ENCODE data around the gene LANCL2. TPM values are rescaled to one million over a fixed set of nuclear protein-coding genes. Genes with fewer than 3 reads are reported as not detected.

The LANCL2 gene
- total and polyA plus RNA-seq, 4 experiments from 2014 or later: 4.4 to 7.0 (median 5.2) TPM

DNA sequence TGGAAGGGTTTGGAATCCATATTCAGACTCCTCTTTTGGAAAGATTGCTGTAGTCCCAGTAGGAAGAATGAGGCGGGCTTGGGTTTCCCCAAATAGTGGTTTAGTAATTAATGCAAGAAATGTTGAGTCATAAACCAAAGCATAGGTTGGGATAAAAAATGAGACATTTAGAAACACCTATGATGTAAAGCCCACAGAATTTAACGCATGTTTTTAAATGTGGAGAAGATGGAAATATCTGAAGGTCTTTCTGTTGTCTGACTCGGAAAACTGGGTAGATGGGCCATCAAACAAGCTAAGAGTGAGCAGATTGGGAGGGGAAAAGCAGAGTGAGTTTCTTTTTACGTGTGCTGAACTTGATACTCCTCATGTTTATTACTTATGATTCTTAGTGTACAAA is 62.2 kb downstream of the LANCL2 start:
- H3K27me3 Mint-ChIP-seq: no peaks in the 10 kb centered on the region
- H3K9me3 ChIP-seq (ENCODE audit: control insufficient read depth in 1 of 2, low read length in 2 of 2): no peaks in the 10 kb centered on the region
- CTCF ChIA-PET (ENCODE audit: partially characterized antibody): interaction anchor here (0.6 to 3.4 kb wide), 7 partner anchors 12 to 171 kb away, joined by 3 to 18 read pairs (median 3); no protein-coding TSS in a partner anchor
- H3K27ac Mint-ChIP-seq: no peak overlapping the region
- intact Hi-C loops (cut with micrococcal nuclease): no loop called here
- H3K4me3 Mint-ChIP-seq: no peak overlapping the region
- DNase-seq: no peak
- H3K36me3 Mint-ChIP-seq: peaks cover 17 to 23% of the 10 kb centered on the region in 2 donors
- no peaks in the 10 kb centered on the region for H3K27me3 ChIP-seq (ENCODE audit: insufficient read depth, low read length)
- POLR2A ChIA-PET (ENCODE audit: partially characterized antibody): no interaction called here
- H3K4me1 Mint-ChIP-seq: no peaks in the 10 kb centered on the region
- no peak overlapping the region for H3K27ac ChIP-seq (ENCODE audit: low read depth, low read length)
- no peaks in the 10 kb centered on the region for H3K36me3 ChIP-seq (ENCODE audit: insufficient read depth, low read length)
- no peaks in the 10 kb centered on the region for H3K4me1 ChIP-seq (ENCODE audit: insufficient read depth, low read length)
- no peaks in the 10 kb centered on the region for H3K9me3 Mint-ChIP-seq
- H3K4me3 ChIP-seq (ENCODE audit: low read length in 2 of 2): no peak overlapping the region

DNA sequence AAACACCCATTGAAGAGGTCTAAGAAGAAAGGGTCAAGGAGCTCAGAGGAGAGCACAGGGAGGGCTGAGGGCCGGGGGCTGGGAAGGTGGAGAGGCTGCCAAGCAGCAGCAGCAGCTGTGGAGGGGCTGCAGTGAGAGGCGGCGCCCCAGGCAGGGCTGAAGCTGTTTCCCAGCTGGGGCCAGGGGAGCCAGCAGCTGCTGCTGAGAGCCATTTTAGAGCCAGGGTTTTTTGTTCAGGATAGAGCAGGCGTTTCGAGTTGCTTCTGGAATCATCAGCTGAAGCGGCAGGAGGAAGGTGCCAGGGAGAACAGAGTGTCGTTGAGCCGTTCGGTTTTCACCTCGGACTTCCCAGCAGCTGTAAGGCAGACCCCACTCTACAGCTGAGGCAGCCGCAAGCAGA is 62.7 kb downstream of the LANCL2 start:
- H3K4me3 ChIP-seq (ENCODE audit: low read length in 2 of 2): no peak overlapping the region
- ChIA-PET CTCF (ENCODE audit: partially characterized antibody) (interaction anchor here (1.1 to 3.4 kb wide), 5 partner anchors 12 to 170 kb away, joined by 3 to 18 read pairs (median 3); no protein-coding TSS in a partner anchor), POLR2A (ENCODE audit: partially characterized antibody) (no interaction called here)
- no peaks in the 10 kb centered on the region for H3K9me3 Mint-ChIP-seq
- H3K36me3 ChIP-seq (ENCODE audit: insufficient read depth, low read length): no peaks in the 10 kb centered on the region
- no peak for DNase-seq
- intact Hi-C loops (cut with micrococcal nuclease): no loop called here
- H3K4me1 ChIP-seq (ENCODE audit: insufficient read depth, low read length): peaks cover under 1% of the 10 kb centered on the region
- H3K36me3 Mint-ChIP-seq: peaks cover 17 to 23% of the 10 kb centered on the region in 2 donors
- no peak overlapping the region for H3K27ac ChIP-seq (ENCODE audit: low read depth, low read length)
- H3K27me3 ChIP-seq (ENCODE audit: insufficient read depth, low read length): no peaks in the 10 kb centered on the region
- no peak overlapping the region for H3K4me3 Mint-ChIP-seq
- peaks cover 0 to under 1% (median under 1%) of the 10 kb centered on the region in 4 donors for H3K4me1 Mint-ChIP-seq
- H3K27ac Mint-ChIP-seq: no peak overlapping the region
- H3K9me3 ChIP-seq (ENCODE audit: control insufficient read depth in 1 of 2, low read length in 2 of 2): no peaks in the 10 kb centered on the region
- no peaks in the 10 kb centered on the region for H3K27me3 Mint-ChIP-seq

DNA sequence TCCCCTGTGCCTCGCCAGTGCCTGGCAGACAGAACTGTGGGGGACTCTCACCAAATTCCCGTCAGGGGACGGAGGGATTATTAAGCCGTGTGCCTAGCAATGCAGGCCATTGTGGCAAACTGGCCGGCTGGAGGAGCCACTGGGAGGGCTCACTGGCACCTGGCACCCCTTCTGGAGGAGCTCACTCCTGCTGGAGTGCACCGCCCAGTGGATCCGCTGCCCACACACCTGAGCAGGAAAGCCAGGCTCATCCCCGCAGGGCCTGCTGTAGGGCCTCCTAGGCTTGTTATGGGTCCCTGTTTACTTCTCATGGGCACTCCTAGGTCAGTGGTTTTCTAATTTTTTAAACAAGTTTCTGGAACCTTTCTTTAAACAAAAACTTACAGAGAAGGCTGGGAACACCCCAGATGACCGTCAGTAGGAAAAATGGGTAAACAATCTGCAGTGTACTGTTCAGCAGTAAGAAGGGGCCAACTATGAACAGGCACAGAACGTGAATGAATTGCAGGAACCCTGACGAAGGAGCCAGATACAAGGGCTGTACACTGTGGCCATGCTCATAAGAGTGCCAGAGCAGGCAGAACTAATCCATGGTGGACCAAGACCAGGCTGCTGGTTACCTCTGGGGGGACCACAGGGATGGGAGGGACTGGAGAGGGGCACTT is 64.8 kb downstream of the LANCL2 start:
- no peaks in the 10 kb centered on the region for H3K9me3 Mint-ChIP-seq
- peaks cover 10% of the 10 kb centered on the region for H3K4me1 ChIP-seq (ENCODE audit: insufficient read depth, low read length)
- H3K36me3 Mint-ChIP-seq: peaks cover 14 to 22% of the 10 kb centered on the region in 2 donors
- H3K27me3 Mint-ChIP-seq: no peaks in the 10 kb centered on the region
- H3K9me3 ChIP-seq (ENCODE audit: control insufficient read depth in 1 of 2, low read length in 2 of 2): no peaks in the 10 kb centered on the region
- CTCF ChIA-PET (ENCODE audit: partially characterized antibody): interaction anchor here (1.0 to 5.8 kb wide), 3 partner anchors 12 to 168 kb away, joined by 3 to 47 read pairs (median 4); no protein-coding TSS in a partner anchor
- DNase-seq: no peak
- no peak overlapping the region for H3K27ac ChIP-seq (ENCODE audit: low read depth, low read length)
- peak overlapping the region in 2 of 7 donors; percentile 30 to 49 for H3K27ac Mint-ChIP-seq
- peaks cover 4 to 12% (median 6%) of the 10 kb centered on the region in 4 donors for H3K4me1 Mint-ChIP-seq
- no peak overlapping the region for H3K4me3 Mint-ChIP-seq
- no peak overlapping the region for H3K4me3 ChIP-seq (ENCODE audit: low read length in 2 of 2)
- POLR2A ChIA-PET (ENCODE audit: partially characterized antibody): no interaction called here
- H3K36me3 ChIP-seq (ENCODE audit: insufficient read depth, low read length): no peaks in the 10 kb centered on the region
- intact Hi-C loops (cut with micrococcal nuclease): no loop called here
- no peaks in the 10 kb centered on the region for H3K27me3 ChIP-seq (ENCODE audit: insufficient read depth, low read length)

DNA sequence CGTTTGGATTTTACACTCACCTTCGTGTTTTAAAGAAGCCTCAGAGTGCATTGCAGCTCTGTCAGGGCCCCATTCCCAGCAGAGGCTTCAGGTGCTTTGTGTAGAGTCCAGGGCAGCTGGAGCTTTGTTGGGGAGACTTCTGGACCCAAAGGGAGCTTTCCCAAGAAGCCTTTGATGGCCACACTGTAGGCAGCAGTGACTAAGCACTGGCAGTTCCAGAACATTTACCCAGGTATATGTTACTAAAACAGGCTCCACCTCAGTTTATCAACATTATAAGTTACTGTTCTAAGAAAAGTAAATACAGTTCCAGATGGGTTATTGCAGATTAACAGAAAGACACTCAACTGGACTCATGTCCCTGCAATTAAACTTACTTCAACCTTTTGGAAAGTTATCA is 66.8 kb downstream of the LANCL2 start:
- Histone ChIP-seq H3K4me1 (ENCODE audit: insufficient read depth, low read length) (peaks cover 22% of the 10 kb centered on the region), H3K27me3 (ENCODE audit: insufficient read depth, low read length) (no peaks in the 10 kb centered on the region), H3K4me3 (ENCODE audit: low read length in 2 of 2) (no peak overlapping the region), H3K27ac (ENCODE audit: low read depth, low read length) (no peak overlapping the region), H3K36me3 (ENCODE audit: insufficient read depth, low read length) (no peaks in the 10 kb centered on the region), H3K9me3 (ENCODE audit: control insufficient read depth in 1 of 2, low read length in 2 of 2) (no peaks in the 10 kb centered on the region)
- Mint-ChIP-seq H3K27ac (peak overlapping the region in 1 of 7 donors; percentile 3), H3K4me3 (no peak overlapping the region), H3K27me3 (no peaks in the 10 kb centered on the region), H3K9me3 (no peaks in the 10 kb centered on the region), H3K4me1 (peaks cover 12 to 27% (median 15%) of the 10 kb centered on the region in 4 donors), H3K36me3 (peaks cover 0 to 5% of the 10 kb centered on the region in 2 donors)
- ChIA-PET CTCF (ENCODE audit: partially characterized antibody) (interaction anchor here (0.8 to 5.8 kb wide), 13 partner anchors 11 to 166 kb away, joined by 3 to 47 read pairs (median 5); no protein-coding TSS in a partner anchor), POLR2A (ENCODE audit: partially characterized antibody) (no interaction called here)
- no peak for DNase-seq
- intact Hi-C loops (cut with micrococcal nuclease): loop anchor here (2.0 kb wide), 1 partner anchor 43 kb away; no protein-coding TSS in a partner anchor

DNA sequence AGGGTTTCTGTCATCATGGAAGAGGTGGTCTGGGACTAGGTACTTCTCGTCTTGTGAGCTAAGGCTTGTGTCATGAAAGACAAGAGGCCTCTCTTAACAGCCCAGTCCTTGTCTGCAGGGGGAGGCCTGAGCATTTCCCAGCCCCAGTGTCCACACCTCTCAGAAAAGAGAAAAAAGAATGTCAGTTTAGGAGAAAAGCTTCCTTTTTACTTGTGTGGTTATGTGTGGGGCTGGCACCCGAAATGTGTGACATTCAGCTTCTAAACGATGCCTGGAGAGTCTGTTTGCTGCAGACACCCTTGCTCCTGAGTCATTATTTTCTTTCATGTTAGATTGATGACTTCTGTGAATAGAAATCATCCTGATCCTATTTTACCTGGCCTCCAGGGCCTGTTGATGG is 67.4 kb downstream of the LANCL2 start:
- Mint-ChIP-seq H3K9me3 (no peaks in the 10 kb centered on the region), H3K27ac (peak overlapping the region in 1 of 7 donors; percentile 46), H3K4me3 (no peak overlapping the region), H3K4me1 (peaks cover 15 to 33% (median 20%) of the 10 kb centered on the region in 4 donors), H3K27me3 (no peaks in the 10 kb centered on the region), H3K36me3 (peaks cover 0 to 3% of the 10 kb centered on the region in 2 donors)
- Histone ChIP-seq H3K36me3 (ENCODE audit: insufficient read depth, low read length) (no peaks in the 10 kb centered on the region), H3K27ac (ENCODE audit: low read depth, low read length) (no peak overlapping the region), H3K27me3 (ENCODE audit: insufficient read depth, low read length) (no peaks in the 10 kb centered on the region), H3K4me3 (ENCODE audit: low read length in 2 of 2) (no peak overlapping the region), H3K4me1 (ENCODE audit: insufficient read depth, low read length) (peaks cover 27% of the 10 kb centered on the region), H3K9me3 (ENCODE audit: control insufficient read depth in 1 of 2, low read length in 2 of 2) (no peaks in the 10 kb centered on the region)
- ChIA-PET CTCF (ENCODE audit: partially characterized antibody) (interaction anchor here (0.8 to 5.8 kb wide), 15 partner anchors 10 to 165 kb away, joined by 3 to 47 read pairs (median 5); no protein-coding TSS in a partner anchor), POLR2A (ENCODE audit: partially characterized antibody) (interaction anchor here (2.3 kb wide), 1 partner anchor 141 kb away, joined by 6 read pairs; no protein-coding TSS in a partner anchor)
- DNase-seq: no peak
- intact Hi-C loops (cut with micrococcal nuclease): loop anchor here (2.0 kb wide), 1 partner anchor 42 kb away; no protein-coding TSS in a partner anchor

DNA sequence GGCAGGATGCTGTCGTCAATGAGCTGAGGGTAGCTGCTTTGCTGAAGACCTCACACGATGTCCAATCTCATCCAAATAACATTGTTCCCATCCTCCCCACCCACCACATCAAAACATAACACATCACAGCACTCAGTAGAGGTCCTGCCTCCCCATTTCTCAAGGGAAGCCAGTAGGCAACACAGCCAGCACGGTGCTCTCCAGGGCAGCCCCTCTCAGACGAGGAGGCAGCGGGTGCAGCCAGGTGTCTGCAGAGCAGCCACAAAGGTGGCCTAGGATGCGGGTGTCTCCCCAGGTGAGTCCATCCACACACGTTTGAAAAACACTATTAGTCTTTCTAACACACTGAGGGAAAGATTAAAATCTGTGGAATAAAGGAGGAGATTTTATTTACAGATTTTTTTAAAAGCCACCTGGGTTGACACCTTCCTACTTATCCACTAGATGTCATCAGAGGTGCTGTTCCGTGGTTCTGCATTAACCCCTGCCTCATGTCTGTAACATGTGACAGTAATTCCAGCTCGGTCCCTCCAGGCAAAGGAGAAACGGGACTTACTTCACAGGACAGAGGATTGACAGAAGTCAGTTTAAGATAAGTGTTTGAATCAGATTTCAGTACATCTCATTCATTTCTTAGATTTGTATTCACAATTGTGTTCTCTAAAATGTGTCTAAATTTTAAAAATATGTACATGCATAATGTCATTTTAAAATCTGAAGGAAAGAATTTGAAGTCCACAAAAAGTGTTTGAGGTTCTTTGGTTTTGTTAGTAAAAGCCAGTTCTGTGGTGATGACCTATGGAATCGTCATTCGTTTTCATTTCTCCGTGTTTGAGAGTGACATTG is 68.0 kb downstream of the LANCL2 start:
- Mint-ChIP-seq H3K27me3 (no peaks in the 10 kb centered on the region), H3K9me3 (no peaks in the 10 kb centered on the region), H3K36me3 (peaks cover 0 to 1% of the 10 kb centered on the region in 2 donors), H3K4me3 (no peak overlapping the region), H3K4me1 (peaks cover 18 to 37% (median 23%) of the 10 kb centered on the region in 4 donors), H3K27ac (peak overlapping the region in 1 of 7 donors; percentile 59)
- H3K4me1 ChIP-seq (ENCODE audit: insufficient read depth, low read length): peaks cover 27% of the 10 kb centered on the region
- no peaks in the 10 kb centered on the region for H3K36me3 ChIP-seq (ENCODE audit: insufficient read depth, low read length)
- peak in 4 of 5 donors; percentile 34 to 45 (median 40) for DNase-seq
- no peaks in the 10 kb centered on the region for H3K9me3 ChIP-seq (ENCODE audit: control insufficient read depth in 1 of 2, low read length in 2 of 2)
- no peaks in the 10 kb centered on the region for H3K27me3 ChIP-seq (ENCODE audit: insufficient read depth, low read length)
- intact Hi-C loops (cut with micrococcal nuclease): loop anchor here (1.0 to 2.0 kb wide), 3 partner anchors 42 to 165 kb away; no protein-coding TSS in a partner anchor
- H3K4me3 ChIP-seq (ENCODE audit: low read length in 2 of 2): no peak overlapping the region
- ChIA-PET POLR2A (ENCODE audit: partially characterized antibody) (interaction anchor here (1.5 to 2.3 kb wide), 2 partner anchors 36 to 140 kb away, joined by 6 to 8 read pairs; no protein-coding TSS in a partner anchor), CTCF (ENCODE audit: partially characterized antibody) (interaction anchor here (0.6 to 5.8 kb wide), 19 partner anchors 9 to 529 kb away, joined by 3 to 47 read pairs (median 4); no protein-coding TSS in a partner anchor)
- no peak overlapping the region for H3K27ac ChIP-seq (ENCODE audit: low read depth, low read length)

Data from CD4-positive, alpha-beta memory T cell (primary cell).